ENCODE measurements around the gene GPC3. TPM values are rescaled to one million over a fixed set of nuclear protein-coding genes. Genes with fewer than 3 reads are reported as not detected.

The GPC3 gene
- polyA plus RNA-seq, 1 of the 3 experiments (the other 2 are of a cell fraction) = 1.4 TPM

DNA sequence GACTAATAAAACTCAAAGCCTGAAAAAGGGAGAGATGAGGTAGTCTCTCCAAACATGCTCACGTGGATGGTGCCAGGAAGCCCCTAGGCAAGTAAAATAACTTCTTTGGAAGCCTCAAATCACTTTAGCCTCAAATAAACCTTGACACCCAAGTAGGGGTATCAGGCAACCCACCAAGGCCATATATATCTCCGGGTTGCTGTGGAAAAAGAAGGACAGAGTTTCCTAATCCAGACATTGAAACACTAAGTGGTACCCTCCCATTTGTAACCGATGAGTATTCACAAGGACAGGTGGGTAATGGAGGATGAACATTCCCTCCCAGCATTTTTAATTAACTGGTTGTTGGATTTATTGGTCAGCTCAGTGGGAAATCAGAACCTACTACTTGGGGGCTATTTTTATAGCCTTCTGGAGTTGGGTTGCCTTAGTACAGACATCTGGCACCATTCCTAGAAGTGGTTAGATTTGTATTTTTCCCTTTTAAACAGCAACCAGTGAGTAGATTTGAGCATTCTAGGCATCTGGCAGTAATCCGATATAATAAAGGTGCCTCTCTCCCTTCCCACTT, 87.7 kb downstream of the GPC3 start (continued):
- TF ChIP-seq, protein P1, sequence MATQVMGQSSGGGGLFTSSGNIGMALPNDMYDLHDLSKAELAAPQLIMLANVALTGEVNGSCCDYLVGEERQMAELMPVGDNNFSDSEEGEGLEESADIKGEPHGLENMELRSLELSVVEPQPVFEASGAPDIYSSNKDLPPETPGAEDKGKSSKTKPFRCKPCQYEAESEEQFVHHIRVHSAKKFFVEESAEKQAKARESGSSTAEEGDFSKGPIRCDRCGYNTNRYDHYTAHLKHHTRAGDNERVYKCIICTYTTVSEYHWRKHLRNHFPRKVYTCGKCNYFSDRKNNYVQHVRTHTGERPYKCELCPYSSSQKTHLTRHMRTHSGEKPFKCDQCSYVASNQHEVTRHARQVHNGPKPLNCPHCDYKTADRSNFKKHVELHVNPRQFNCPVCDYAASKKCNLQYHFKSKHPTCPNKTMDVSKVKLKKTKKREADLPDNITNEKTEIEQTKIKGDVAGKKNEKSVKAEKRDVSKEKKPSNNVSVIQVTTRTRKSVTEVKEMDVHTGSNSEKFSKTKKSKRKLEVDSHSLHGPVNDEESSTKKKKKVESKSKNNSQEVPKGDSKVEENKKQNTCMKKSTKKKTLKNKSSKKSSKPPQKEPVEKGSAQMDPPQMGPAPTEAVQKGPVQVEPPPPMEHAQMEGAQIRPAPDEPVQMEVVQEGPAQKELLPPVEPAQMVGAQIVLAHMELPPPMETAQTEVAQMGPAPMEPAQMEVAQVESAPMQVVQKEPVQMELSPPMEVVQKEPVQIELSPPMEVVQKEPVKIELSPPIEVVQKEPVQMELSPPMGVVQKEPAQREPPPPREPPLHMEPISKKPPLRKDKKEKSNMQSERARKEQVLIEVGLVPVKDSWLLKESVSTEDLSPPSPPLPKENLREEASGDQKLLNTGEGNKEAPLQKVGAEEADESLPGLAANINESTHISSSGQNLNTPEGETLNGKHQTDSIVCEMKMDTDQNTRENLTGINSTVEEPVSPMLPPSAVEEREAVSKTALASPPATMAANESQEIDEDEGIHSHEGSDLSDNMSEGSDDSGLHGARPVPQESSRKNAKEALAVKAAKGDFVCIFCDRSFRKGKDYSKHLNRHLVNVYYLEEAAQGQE (IDR thresholded peaks at IDR 0.05; ENCODE audit: low read depth, low read length) = no peak
- TF ChIP-seq TAF1 (IDR thresholded peaks at IDR 0.05; ENCODE audit: borderline replicate concordance, low read depth, low read length) (no peak), RCOR1 (IDR thresholded peaks at IDR 0.05; ENCODE audit: low read length) (no peak), FOSL2 (IDR thresholded peaks at IDR 0.05; ENCODE audit: borderline replicate concordance, low read depth) (no peak), RAD21 (IDR thresholded peaks at IDR 0.05; ENCODE audit: low read length) (no peak), GABPA (IDR thresholded peaks at IDR 0.05; ENCODE audit: low read depth) (no peak), SMC3 (IDR thresholded peaks at IDR 0.05; ENCODE audit: low read depth, low read length) (no peak)

DNA sequence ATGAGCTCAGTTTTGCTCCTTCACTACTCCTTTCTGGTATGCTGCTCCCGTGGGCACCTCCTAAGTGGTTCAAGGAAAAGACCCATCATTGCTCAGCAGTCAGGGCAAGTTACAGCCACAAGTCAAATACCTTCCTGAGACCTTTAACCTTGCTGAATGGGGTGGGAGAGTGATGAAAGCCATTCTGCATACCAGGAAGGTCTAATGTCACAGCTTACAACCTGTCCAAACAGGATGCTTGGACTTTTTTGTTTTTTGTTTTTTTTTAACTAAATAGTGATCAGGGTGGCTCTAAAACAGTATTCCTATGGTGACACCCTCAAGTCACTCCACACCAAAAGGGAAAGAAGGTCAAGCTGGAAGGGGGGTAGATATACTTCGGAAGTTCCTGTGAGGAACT, 93.1 kb downstream of the GPC3 start:
- Histone ChIP-seq H3K36me3 (replicated peaks in 1 of 2; ENCODE audit: control insufficient read depth in 1 of 2, insufficient read depth in 2 of 2, low read length in 1 of 2) (no peaks in the 10 kb centered on the region), H3K27me3 (ENCODE audit: insufficient read depth) (peaks cover 11% of the 10 kb centered on the region), H3K79me2 (ENCODE audit: insufficient read depth) (no peaks in the 10 kb centered on the region), H2AFZ (ENCODE audit: low read depth) (no peak overlapping the region), H3K9me2 (no peaks in the 10 kb centered on the region), H3K9ac (no peak overlapping the region), H3K27ac (ENCODE audit: low read depth in 2 of 2, low read length in 1 of 2) (no peak overlapping the region), H4K20me1 (ENCODE audit: insufficient read depth) (no peaks in the 10 kb centered on the region), H3F3A (replicated peaks; ENCODE audit: insufficient read depth) (no peaks in the 10 kb centered on the region), H3K9me3 (no peaks in the 10 kb centered on the region), H3K4me2 (no peak overlapping the region), H3K4me3 (ENCODE audit: low read depth in 2 of 2, low read length in 1 of 2) (no peak overlapping the region), H3K4me1 (ENCODE audit: control insufficient read depth in 1 of 2, insufficient read depth in 2 of 2, low read depth in 1 of 2, low read length in 1 of 2) (no peaks in the 10 kb centered on the region)
- POLR2A ChIA-PET = no interaction called here
- TF ChIP-seq SMC3 (IDR thresholded peaks at IDR 0.05; ENCODE audit: low read depth, low read length) (no peak), MXI1 (IDR thresholded peaks at IDR 0.05; ENCODE audit: low read depth, low read length) (no peak), NRF1 (IDR thresholded peaks at IDR 0.05; ENCODE audit: low read depth, low read length) (no peak), POLR2AphosphoS5 (IDR thresholded peaks at IDR 0.05; ENCODE audit: low read depth, low read length) (no peak), RFX5 (IDR thresholded peaks at IDR 0.05; ENCODE audit: low read length) (no peak), GATA2 (CRISPR knock-in tag; IDR thresholded peaks at IDR 0.05) (no peak), SIN3A (IDR thresholded peaks at IDR 0.05; ENCODE audit: borderline replicate concordance, low read depth, low read length) (no peak), GABPA (IDR thresholded peaks at IDR 0.05; ENCODE audit: low read depth) (no peak)
- TF ChIP-seq, protein P2, sequence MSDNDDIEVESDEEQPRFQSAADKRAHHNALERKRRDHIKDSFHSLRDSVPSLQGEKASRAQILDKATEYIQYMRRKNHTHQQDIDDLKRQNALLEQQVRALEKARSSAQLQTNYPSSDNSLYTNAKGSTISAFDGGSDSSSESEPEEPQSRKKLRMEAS (IDR thresholded peaks at IDR 0.05; ENCODE audit: low read depth) = no peak
- TF ChIP-seq, protein P1 (IDR thresholded peaks at IDR 0.05; ENCODE audit: low read depth, low read length) = no peak
- TF ChIP-seq, protein P3, sequence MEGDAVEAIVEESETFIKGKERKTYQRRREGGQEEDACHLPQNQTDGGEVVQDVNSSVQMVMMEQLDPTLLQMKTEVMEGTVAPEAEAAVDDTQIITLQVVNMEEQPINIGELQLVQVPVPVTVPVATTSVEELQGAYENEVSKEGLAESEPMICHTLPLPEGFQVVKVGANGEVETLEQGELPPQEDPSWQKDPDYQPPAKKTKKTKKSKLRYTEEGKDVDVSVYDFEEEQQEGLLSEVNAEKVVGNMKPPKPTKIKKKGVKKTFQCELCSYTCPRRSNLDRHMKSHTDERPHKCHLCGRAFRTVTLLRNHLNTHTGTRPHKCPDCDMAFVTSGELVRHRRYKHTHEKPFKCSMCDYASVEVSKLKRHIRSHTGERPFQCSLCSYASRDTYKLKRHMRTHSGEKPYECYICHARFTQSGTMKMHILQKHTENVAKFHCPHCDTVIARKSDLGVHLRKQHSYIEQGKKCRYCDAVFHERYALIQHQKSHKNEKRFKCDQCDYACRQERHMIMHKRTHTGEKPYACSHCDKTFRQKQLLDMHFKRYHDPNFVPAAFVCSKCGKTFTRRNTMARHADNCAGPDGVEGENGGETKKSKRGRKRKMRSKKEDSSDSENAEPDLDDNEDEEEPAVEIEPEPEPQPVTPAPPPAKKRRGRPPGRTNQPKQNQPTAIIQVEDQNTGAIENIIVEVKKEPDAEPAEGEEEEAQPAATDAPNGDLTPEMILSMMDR (IDR thresholded peaks at IDR 0.05) = no peak
- TF ChIP-seq, protein P4, sequence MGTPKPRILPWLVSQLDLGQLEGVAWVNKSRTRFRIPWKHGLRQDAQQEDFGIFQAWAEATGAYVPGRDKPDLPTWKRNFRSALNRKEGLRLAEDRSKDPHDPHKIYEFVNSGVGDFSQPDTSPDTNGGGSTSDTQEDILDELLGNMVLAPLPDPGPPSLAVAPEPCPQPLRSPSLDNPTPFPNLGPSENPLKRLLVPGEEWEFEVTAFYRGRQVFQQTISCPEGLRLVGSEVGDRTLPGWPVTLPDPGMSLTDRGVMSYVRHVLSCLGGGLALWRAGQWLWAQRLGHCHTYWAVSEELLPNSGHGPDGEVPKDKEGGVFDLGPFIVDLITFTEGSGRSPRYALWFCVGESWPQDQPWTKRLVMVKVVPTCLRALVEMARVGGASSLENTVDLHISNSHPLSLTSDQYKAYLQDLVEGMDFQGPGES (IDR thresholded peaks at IDR 0.05; ENCODE audit: low read depth, low read length) = no peak
- no peak for DNase-seq
- CTCF ChIA-PET = interaction anchor here (1.3 kb wide), 1 partner anchor 28 kb away, joined by 5 read pairs; no protein-coding TSS in a partner anchor
- 23% methylated on average over 2 of the region's 2 CpGs for whole genome bisulfite sequencing (ENCODE audit: low lambda C conversion rate)

Data from SK-N-SH (cell line).